HG03196 (cell line): Measurements from ENCODE around the gene KIAA1671.
"Not testable (repeated sequence)": the region's sequence is repeated elsewhere in the genome, so short reads cannot be mapped to it uniquely, and the experiment has no call there.

Experiments used
- ATAC-seq: cut with Tn5 transposase; IDR thresholded peaks from one replicate; pipeline ENCODE4 v1.9.1; 2021; ENCODE audit not compliant: unreplicated experiment

Gene KIAA1671

DNA sequence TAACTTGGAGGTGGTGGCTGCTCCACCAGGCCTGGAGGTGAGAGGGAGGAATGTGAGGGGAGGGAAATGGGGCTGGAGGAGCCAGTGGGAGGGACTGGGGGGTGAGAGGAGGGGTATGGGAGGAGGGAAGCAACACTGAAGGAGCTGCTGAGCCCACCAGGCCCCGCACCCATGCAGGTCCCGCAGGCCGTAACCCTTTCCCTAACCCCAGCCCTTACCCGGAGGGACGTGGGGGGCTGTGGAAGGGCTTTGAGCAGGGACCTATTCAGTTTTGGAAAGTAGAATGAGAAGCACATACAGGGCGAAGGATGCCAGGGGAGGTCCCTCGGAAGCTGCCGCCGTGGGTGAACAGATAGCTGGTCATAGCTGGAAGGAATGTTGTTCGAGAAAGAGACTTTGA, 213.3 kb downstream of the KIAA1671 start:
- no peak for ATAC-seq

DNA sequence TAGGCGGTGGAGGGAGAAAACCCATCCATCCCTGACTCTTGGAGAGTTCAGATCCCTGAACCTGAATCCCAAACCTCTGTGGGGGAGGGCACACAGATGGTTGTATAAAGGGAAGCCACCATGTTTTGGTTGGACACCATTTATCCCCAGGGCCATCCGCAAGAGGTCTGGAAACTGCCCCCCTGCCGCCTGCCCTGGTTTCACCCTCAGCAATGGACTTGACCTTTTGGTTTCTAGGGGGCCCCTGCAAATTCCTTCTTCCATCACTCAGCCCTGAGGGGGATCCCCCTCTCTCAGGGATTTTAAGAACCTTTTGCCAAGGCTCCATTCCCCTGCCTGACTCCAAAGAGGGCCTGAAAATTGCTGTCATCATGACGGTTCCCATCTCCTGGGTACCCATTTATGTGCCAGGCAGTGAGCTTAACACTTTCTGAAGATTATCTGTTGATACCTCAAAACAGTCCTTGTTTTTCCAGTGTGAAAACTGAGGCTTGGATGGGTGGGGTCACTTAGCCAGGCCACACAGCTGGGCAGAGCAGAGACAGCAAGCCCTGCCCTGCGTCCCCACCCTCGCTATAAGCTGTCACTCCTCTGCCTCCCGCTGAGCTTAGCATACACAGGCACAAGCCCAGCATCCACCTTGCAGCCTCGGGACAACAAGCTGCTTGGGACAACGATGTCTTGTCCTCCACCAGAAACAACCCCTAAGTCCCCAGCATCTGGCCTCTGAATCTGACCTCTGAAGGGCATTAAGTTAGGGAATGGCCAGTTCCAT, 213.9 kb downstream of the KIAA1671 start:
- ATAC-seq = no peak

DNA sequence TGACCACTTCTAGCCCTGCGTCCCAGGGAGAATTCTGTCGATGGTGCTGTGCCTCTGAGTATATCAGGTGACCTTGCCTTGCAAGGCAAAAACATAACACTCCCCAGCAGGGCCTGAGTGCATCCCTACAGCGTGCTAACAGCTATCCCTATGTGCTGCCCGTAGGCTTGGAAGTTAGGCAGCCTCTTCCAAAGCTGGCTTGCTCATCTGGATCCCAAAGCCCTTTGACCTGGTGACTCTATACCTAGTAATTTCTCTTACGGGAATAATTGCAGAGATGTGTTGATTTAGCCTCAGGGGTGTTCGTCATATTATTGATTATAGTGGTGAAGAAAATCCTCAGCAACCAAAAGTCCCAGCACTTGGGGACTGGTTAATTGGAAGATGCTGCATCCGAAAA, 214.6 kb downstream of the KIAA1671 start:
- ATAC-seq = no peak

DNA sequence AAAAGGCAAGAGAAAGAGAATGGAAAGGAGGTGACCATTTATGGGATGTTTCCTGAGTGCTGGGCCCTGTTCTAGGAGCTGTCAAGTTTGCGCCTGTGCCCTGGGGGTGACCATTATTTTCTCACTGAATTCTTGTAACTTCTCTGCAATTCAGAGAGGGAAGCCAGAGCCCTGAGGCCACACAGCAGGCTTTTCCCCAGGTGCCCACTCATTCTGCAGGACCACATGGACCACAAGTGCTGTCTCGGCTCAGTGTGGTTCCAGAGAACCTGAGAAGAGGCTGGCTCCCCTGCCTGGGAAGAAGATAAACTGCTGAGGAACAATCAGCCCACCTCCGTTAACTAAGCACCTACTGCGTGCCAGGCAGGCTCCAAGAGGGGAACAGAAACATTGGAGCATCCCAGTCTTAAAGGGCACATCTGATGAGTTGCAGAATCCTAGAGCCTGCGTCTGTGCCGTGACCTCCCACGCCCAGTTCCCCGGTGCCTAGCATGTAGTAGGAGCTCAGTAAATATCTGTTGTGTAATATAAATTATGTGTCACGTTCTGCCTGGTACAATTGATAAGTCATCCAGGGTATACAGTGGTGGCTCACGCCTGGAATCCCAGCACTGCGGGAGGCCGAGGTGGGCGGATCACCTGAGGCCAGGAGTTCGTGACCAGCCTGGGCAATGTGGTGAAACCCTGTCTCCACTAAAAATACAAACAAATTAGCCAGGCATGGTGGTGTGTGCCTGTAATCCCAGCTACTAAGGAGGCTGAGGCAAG, 215.5 kb downstream of the KIAA1671 start:
- ATAC-seq = no peak

DNA sequence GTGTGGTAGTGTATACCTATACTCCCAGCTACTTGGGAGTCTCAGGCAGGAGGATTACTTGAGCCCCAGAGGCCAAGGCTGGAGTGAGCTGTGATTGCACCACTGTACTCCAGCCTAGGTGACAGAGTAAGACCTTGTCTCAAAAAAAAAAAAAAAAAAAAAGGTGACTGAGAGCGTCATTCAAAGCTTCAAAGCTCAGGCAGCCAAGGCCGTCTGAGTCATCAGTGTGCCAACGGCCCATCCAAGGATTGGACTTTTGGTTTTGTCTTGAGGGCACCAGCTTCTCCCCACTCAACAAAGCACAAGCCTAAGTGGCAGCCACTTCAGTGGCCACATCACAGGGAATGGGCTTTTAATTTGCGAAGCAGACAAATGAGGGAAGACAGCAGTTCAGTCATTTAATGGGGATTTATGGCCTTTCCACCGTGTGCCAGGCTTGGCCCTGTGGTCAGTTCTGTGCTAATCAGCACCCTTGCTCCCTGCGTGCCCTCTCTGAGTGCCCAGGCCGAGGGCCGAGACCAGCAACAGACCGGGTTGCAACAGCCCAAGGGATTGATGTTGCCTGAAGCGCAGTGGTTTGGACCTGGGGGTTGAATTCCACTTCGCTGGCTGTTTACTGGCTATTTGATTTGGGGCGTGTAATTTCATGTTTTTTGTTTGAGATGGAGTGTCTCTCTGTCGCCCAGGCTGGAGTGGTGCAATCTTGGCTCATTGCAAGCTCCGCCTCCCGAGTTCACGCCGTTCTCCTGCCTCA, 216.9 kb downstream of the KIAA1671 start:
- ATAC-seq = no peak

DNA sequence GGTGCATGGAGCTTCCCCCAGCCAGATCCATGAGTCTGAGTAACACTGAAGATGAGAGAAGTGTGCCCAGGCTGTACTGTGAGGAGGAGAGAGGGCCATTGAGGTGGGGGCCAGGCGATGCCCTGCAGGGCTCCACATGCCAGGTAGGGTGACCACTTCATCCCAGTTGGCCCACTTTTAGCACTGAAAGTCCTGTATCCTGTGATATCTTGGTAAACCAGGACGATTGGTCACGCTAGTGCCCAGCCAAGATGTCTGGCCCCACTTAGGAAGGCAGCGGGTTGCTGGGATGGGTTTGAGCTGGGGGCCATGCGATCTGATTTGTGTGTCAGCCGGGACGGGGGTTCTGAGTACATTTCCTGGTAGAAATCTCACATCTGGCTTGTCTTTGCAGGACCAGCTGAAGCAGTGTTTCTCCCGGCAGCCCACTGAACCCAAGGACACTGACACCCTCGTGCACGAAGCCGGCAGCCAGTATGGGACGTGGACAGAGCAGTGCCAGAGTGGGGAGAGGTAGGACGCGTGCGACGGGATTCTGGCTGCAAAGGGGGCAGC, 218.0 kb downstream of the KIAA1671 start:
- no peak for ATAC-seq

DNA sequence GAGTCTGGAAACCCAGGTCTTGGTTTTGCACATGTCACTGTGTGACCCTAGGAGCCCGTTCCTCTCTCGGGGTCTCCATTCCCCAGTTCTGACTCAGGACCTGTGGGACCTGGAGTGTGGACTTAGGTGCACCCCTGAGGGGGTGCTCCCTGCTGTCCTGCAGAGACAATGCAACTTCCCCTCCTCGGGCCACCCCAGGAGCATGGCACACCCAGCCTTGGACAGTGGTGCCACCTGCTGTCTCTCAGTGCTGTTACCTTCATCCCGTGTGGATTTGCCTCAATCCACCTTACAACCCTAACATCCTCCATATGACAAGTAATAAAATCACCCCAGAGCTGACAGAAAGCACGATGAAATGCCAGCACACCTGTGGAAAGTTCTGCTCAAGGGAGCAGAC, 219.6 kb downstream of the KIAA1671 start:
- ATAC-seq = no peak

DNA sequence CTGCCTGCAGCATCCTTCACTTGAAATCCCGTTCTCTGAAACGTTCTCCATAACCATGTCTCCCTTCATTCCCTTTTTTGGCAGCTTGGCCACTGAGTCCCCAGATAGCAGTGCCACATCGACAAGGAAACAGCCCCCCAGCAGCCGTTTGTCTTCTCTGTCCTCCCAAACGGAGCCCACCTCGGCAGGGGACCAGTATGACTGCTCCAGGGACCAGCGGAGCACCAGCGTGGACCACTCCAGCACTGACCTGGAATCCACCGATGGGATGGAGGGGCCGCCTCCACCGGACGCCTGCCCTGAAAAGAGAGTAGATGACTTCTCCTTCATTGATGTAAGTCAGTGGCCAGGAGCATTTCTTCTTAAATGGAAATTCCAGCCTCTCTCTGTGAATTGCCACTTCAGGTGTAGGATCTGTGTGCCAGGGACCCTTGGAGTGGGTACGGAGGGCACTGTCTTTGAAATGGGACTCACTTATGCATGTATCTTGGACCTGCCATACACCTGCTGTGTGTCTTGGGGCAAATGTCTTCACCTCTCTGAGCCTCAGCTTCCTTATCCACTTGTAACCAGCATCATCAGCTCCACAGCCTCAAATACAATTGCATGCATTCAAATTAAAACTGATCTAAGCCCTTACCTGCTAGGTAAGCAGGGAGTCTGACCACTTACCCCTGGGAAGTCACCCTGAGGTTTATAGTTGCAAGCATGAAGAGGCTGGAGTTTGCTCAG, 221.8 kb downstream of the KIAA1671 start:
- no peak for ATAC-seq

DNA sequence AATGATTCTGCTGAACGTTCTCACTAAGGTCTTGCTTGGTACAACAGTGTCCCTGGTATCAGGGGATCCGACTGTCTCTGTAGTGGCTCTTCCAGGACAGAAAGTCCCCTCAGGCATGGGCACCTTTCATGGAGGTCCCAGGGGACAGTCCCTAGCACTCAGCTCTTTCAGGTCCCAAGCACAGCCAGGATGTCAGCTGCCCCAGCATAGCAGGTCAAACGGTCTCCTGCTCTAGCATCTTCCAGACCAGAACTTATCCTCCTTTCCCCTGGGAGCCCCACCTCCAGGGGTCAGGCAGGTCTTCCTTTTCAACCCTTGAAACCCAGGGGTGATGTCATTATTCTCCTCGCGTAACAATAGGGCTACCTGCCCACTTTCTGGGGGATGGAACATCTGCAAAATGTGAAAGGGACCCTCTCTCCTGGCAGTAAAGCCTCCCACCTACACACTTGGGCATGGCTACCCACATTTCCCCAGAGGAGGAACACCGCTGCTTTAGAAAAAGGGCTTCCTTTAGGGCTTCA, 222.4 kb downstream of the KIAA1671 start:
- no peak for ATAC-seq

DNA sequence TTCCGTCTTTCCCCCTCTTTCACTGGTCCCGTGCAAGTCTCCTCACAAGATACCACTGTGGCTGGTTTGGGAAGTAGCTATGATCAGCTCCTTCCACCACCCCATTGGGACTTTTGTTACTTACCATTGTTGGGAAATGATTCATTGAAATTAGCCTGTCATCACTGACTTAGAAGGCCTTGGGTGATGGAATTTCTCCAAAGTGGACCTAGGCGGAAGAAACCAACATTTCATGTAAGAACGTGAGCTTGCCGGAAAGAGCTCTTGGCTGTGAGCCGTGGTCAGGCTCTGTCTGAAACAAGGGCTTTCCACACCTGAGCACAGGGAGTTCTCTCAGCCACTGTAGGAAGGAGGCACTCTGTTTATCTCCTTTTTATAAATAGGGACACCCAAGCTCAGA, 223.7 kb downstream of the KIAA1671 start:
- no peak for ATAC-seq

DNA sequence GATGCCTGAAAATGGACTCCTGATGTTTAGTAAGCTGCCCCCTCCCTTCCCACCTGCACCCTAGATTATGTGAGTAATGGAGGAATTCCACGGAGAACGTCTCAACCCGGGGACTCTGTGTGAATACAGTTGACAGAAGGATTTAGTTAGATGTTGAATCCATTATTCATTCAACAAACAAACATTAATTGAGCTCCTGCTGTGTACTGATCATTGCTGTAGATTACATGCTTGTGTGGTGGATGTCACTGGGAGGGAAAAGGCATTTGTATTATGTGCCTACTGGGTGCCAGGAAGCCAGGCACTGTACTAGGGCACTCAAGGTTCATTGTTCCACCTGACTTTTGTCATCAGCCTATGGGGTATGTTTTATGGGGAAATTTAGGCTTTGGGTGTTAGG, 224.3 kb downstream of the KIAA1671 start:
- ATAC-seq = no peak

DNA sequence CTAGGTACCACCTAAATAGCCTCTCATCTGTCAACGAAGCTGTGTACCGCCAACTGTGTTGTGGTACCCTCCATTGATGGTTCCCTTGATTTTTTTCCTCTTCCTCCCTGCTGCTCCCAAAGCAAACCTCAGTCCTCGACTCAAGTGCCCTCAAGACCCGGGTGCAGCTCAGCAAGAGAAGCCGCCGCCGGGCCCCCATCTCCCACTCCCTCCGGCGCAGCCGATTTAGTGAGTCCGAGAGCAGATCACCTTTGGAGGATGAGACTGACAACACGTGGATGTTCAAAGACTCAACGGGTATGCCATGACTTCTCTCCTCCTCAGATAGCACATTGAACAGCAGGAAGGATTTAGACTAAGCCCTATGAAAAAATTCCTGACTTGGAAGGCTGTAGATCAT, 224.7 kb downstream of the KIAA1671 start:
- no peak for ATAC-seq

DNA sequence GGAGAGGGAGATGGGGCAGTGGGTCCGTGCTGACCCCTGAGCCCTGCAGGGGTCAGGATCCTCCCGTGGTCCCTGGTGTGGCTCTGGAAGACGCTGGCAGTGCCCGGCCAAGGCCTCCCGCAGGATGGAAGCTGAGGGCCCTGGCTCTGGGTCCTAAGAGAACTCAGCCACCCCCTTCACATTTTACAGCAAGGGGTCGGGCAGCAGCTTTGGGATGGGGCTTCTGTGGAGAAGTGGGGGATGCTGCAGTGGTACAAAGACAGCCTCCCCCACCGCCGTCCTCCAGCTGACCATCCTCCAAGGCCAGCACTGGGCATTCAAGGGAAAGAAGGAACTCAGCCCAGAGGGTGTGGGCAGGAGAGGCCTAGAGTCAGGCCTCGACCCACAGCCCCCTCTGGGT, 225.4 kb downstream of the KIAA1671 start:
- ATAC-seq = no peak

DNA sequence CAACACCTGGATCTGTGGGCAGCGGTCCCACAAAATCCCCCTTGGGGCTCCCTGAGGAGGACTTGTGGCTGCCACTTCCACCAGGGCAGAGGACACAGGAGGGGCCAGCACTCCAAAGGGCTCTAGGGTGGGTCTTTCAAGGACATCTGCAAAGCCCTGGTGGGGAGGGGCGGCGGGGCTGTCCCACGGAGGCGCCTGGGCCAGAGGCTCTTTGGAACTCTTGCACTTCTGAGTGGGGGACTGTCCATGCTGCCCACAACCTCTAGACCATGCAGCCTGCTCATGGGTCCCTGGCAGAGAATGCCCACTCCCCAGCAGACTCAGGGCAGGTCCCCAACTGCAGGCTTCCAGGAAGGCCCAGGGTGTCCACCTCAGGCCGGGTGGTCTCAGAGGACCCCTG, 225.8 kb downstream of the KIAA1671 start:
- not testable (repeated sequence) for ATAC-seq

DNA sequence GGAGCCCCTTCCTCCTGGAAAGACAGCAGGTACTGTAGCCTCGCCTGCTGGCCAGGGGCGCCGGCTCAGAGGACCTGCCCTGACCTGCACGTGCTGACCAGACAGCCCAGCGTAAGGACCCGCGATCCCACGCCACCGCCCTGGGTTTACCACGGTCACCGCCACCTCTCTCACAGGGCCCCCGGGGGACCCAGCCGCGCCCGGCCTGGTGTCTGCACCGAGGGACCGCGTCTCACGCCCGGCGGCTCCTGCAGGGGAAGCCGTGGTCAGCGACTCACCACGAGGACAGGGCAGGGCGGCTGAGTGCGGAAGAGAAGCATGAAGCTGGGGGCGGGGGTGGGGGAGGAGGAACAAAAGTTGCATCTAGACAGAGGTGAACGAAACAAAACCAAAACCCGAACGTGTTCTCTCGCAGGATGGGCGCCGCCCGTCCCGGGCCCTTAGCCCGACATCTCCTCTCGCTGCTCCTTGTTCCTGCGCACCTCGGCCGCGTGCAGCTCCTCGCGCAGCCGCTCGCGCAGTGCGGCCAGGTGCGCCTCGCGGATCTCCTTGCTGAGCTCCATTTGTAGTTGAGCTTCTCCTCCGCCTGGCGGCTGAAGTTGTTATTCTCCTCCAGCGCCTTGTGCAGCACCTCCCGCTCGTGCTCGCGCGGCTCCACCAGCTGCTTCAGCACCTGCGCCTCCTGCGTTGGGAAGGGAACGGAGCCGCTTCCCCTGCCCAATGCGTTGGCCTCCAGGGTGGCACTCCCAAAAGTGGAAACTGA, 226.5 kb downstream of the KIAA1671 start:
- ATAC-seq = not testable (repeated sequence)

DNA sequence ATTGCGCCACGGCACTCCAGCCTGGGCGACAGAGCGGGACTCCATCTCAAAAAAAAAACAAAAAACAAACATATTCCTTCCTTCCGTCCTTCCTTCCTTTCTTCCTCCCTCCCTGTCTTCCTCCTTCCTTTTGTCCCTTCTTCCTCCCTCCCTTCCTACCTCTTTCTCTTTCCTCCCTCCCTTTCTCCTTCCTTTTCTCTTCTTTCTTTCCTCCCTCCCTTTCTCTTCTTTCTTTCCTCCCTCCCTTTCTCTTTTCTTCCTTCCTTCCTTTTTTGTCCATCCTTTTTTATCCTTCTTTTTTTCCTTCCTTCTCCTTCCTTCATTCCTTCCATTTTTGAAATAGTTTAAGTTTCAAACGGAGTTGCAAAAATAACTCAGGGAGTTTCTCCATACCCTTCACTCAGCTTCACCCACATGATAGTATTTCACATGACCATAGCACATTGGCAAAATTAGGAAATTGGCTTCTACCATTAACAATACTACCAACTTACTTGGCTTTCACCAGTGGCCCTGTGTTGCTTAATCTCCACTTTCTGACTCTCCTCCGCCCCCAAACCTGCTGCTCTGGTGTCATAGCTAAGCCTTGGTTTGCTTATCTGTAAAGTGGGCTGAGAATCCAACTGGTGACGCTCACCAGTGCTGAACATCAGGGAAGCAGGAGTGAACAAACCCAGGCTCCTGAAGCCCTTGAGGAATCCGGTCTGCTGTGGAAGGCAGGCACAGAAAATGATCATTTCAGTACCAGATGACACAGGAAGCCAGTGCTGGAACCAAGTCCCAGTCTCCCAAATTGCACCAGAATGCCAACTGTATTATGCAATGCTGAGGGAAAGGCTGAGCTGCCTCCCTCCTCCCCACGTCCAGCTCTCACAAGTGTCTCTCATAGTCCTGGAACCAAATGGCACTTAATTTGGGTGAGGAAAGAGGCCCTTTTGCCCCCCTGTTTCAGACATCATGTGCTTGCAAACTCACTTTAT, 229.9 kb downstream of the KIAA1671 start:
- ATAC-seq = no peak

DNA sequence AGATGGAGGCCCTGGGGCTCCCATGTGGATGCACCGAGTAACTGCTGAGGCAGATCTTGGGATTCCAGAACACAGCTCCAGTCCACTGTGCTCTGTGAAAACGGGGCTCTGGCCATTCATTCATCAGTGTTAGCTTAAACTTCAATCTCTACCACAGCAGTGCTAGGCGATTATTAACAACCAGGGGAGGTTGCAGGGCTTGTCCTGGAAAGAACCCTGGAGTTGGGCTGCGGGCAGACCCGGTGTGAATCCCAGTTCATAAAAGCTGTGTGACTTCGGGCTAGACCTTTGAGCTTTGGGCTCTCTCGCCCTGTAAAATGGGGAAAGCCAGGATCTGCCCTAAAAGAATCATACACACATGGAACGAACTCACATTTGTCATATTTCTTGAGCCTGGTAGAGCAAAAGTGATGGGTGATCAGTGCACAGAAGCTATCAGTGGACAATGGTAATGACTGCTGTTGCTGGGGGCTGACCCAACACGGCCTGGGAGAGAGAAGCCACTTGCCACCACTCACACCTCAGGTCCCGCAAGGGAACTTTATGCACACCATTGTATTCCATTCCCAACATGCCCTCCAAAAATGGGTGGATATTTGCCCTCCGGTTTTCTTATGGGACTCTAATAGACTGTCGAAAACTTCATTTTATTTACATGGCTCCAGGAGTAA, 231.6 kb downstream of the KIAA1671 start:
- no peak for ATAC-seq

DNA sequence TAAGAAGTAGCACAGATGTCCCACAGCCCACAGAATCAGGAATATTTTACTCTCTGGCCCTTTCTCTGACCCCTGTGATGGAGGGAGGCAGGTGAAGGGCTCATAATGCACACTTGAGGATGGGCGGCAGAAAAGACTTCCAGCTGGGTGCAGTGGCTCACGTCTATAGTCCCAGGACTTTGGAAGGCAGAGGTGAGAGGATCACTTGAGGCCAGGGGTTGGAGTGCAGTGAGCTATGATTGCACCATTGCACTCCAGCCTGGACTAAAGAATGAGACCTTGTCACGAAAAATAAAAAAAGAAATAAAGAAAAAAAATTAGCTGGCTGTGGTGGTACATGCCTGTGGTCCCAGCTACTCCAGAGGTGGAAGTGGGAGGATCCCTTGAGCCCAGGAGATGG, 233.6 kb downstream of the KIAA1671 start:
- no peak for ATAC-seq
